ENCODE data around the gene TCHP.
"Not testable (repeated sequence)": the region's sequence is repeated elsewhere in the genome, so short reads cannot be mapped to it uniquely, and the experiment has no call there.

TCHP gene

GRCh38 chr12:109914461-109914860 lies 14.4 kb downstream of the TCHP start:
- no peak for DNase-seq

GRCh38 chr12:109915171-109916040 lies 15.3 kb downstream of the TCHP start:
- DNase-seq: no peak

DNA sequence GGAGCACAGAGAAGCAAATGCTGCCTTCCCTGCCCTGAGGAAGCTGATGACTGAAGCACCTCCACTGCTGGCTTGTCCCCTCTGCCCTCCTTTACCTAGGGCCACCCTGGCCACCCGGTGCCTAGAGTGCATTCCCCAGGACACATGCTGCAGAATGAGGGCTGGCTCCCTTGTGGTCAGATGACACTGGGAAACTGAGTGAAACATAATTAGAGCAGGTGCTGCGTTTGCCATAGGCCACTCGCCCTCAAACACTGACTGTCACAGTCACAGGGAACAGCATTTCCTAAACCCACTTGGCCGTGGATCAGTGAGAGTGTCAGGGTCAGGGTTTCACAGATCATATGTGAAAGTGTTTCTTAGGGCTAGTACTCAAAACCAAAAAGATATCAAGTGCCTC lies 16.0 kb downstream of the TCHP start:
- no peak for DNase-seq

GRCh38 chr12:109919456-109919855 lies 19.4 kb downstream of the TCHP start:
- no peak for DNase-seq

- DNase-seq: no peak
Measured at GRCh38 chr12:109920261-109920780, 20.2 kb downstream of the TCHP start.

DNA sequence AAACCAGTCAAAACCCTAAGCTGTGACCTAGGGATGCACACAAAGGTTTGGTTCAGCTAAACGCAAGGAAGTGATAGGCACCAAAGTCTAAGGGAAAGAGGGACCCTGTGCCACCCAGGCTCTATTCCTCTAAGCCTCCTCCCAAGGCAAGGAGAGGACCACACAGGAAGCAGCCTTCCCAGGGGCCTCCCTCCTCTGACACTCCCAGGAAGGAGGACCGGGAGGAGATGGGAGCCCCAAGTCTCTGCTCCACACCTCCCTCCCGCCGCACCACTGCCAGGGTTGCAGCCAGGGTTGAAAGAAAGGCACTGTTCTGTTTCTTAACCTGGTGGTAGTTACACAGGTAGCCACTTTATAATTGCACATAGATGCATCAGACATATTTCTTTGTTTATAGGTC lies 21.9 kb downstream of the TCHP start:
- no peak for DNase-seq

GRCh38 chr12:109923038-109923437 lies 23.0 kb downstream of the TCHP start:
- DNase-seq: no peak

DNA sequence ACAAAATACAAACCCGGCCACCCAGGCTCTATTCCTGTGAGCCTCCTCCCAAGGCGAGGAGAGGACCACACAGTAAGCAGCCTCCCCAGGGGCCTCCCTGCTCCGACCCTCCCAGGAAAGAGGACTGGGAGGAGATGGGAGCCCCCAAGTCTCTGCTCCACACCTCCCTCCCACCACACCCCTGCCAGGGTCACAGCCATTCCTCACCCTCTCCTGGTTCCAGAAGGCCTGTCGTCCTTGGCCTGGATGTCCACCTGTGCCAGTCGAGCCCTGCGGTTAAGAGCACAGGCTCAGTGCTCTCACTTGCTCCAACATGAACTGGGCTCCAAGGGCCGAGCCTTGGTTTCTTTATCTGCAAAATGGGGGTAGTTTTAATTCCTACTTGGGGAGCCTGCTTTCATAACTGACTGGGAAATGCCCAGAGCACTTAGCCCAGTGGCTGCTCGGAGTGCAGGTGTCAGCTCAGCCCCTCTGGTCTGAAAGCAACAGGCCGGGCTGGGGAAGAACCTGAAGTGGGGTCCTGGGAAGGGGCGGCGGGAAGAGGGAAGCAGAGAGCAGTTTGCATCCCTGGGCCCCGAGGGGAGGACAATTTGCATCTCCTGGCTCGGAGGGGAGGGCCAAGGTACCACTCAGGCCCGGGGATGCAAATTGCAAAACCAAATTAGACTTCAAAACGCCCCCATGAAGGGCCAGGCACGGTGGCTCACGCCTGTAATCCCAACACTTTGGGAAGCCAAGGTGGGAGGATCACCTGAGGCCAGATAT lies 23.6 kb downstream of the TCHP start:
- no peak for DNase-seq

GRCh38 chr12:109925185-109925840 lies 25.2 kb downstream of the TCHP start:
- no peak for DNase-seq

GRCh38 chr12:109926016-109926415 lies 25.9 kb downstream of the TCHP start:
- DNase-seq: no peak

- no peak for DNase-seq
Measured at GRCh38 chr12:109926488-109927210, 26.6 kb downstream of the TCHP start.

GRCh38 chr12:109927622-109928021 lies 27.5 kb downstream of the TCHP start:
- no peak for DNase-seq

GRCh38 chr12:109928058-109928656 lies 28.1 kb downstream of the TCHP start:
- DNase-seq: no peak

GRCh38 chr12:109929326-109929725 lies 29.3 kb downstream of the TCHP start:
- DNase-seq: not testable (repeated sequence)

- DNase-seq: no peak
Measured at GRCh38 chr12:109930028-109930800, 30.1 kb downstream of the TCHP start.

DNA sequence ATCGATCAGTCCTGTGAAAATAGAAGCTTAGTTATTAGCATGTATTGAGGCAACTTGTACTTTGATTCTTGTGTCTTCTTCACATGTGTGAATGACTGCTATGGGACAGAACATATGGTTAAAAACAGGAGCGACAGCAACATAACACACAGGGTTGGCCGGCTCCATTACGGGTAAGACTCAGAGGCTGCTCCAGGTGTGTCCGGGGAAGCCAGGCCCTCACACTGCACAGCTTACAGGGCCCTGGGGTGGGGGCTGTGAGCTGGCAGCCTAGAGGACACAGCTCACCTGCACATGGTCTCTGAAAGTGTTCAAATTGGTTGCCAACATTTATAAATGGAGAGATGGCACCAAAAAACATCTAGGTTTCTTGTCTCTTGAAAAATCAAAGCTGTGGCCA lies 31.1 kb downstream of the TCHP start:
- DNase-seq: no peak

DNA sequence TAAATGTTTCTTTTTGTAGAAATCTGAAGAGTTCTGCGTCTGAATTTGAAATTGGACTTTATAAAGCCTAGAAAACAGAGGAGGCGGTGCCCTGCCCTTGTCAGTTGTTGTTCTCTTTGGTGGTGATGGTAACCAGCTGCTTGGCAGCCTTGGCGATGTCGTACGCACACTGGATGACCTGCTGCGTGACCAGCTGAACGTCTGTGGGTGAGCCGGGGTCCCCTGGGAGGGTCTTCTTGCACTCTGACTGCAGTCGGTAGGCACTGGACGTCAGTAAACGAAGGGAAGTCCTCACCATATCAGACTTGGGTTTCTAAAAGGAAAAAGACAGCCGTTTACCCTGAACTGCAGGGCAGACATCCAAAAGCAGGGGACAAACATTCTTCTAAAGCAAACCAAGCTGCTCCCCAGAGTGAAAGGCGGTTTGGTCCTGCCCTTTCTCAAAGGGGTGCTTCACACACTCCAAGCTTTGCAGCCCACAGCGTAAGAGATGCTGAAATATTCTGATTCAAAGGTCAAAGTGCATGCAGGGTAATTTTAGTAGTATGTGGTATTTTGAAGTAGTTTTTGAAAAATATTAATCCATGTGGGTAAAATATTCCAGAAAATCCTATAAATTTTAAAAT lies 32.9 kb downstream of the TCHP start:
- DNase-seq: no peak

- no peak for DNase-seq
Measured at GRCh38 chr12:109934026-109934425, 34.0 kb downstream of the TCHP start.

- no peak for DNase-seq
Measured at GRCh38 chr12:109937371-109937770, 37.3 kb downstream of the TCHP start.

DNA sequence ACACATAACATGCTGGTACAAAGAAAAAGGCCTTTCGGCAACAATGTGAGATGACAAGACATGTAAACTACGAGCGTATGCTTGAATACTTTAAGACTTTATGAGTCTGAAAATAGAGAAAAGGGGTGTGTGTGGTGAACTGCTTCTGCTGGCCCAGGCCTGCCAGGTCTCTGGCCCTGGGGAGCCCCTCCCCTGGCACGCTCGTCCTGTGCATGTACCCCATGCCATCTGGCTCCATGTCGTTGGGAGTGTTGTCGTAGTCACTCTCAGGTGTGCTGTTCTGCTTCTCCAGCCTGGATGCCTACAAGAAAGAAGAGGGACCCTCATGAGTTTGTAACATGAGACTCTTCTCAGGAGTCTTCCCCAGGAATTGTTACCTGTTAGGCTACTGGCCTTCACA lies 38.9 kb downstream of the TCHP start:
- DNase-seq: no peak

- no peak for DNase-seq
Measured at GRCh38 chr12:109939504-109939903, 39.4 kb downstream of the TCHP start.

All from NCI-H1694 (cell line).